Measurements from ENCODE around the gene DNAH17. TPM values are rescaled to one million over a fixed set of nuclear protein-coding genes. Genes with fewer than 3 reads are reported as not detected.

Gene DNAH17
- polyA plus RNA-seq, 4 donors, result 0.57 to 3.6 TPM; not detected in 2

GRCh38 chr17:78430892-78431691, 146.1 kb downstream of the DNAH17 start:
- H3K36me3 ChIP-seq (ENCODE audit: control insufficient read depth in 3 of 3, insufficient read depth in 2 of 3, low read depth in 1 of 3, low read length in 3 of 3), result peaks cover 3 to 36% (median 6%) of the 10 kb centered on the region in 3 donors
- H3K9me3 ChIP-seq (ENCODE audit: control insufficient read depth in 2 of 2, insufficient read depth in 1 of 2, low read depth in 1 of 2, low read length in 1 of 2), result no peaks in the 10 kb centered on the region
- WGBS, 3 donors, result 59 to 79% (median 73%) methylated on average over 20 of the region's 20 CpGs
- no peaks in the 10 kb centered on the region for H3K27me3 ChIP-seq (ENCODE audit: control insufficient read depth in 3 of 3, insufficient read depth in 3 of 3, low read length in 3 of 3)
- no peaks in the 10 kb centered on the region for H3K4me1 ChIP-seq (ENCODE audit: control insufficient read depth in 3 of 3, insufficient read depth in 2 of 3, low read depth in 1 of 3, low read length in 2 of 3)
- DNase-seq (no peak), FAIRE-seq (no peak)
- no peak overlapping the region for H3K27ac ChIP-seq (ENCODE audit: low read depth in 1 of 3, low read length in 2 of 3)
- H3K4me3 ChIP-seq (ENCODE audit: low read depth in 1 of 3, low read length in 3 of 3), result no peak overlapping the region

- Histone ChIP-seq H3K4me1 (ENCODE audit: control insufficient read depth in 3 of 3, insufficient read depth in 2 of 3, low read depth in 1 of 3, low read length in 2 of 3) (no peaks in the 10 kb centered on the region), H3K9me3 (ENCODE audit: control insufficient read depth in 2 of 2, insufficient read depth in 1 of 2, low read depth in 1 of 2, low read length in 1 of 2) (no peaks in the 10 kb centered on the region), H3K27ac (ENCODE audit: low read depth in 1 of 3, low read length in 2 of 3) (no peak overlapping the region), H3K27me3 (ENCODE audit: control insufficient read depth in 3 of 3, insufficient read depth in 3 of 3, low read length in 3 of 3) (no peaks in the 10 kb centered on the region), H3K36me3 (ENCODE audit: control insufficient read depth in 3 of 3, insufficient read depth in 2 of 3, low read depth in 1 of 3, low read length in 3 of 3) (peaks cover 3 to 49% (median 13%) of the 10 kb centered on the region in 3 donors), H3K4me3 (ENCODE audit: low read depth in 1 of 3, low read length in 3 of 3) (no peak overlapping the region)
- 82 to 85% (median 85%) methylated on average over 10 of the region's 10 CpGs for WGBS, 3 donors
- no peak for DNase-seq
- FAIRE-seq, result no peak
Observed at GRCh38 chr17:78429618-78429995, 147.6 kb downstream of the DNAH17 start.

GRCh38 chr17:78428836-78429617, 148.2 kb downstream of the DNAH17 start:
- H3K27me3 ChIP-seq (ENCODE audit: control insufficient read depth in 3 of 3, insufficient read depth in 3 of 3, low read length in 3 of 3), result no peaks in the 10 kb centered on the region
- no peak overlapping the region for H3K4me3 ChIP-seq (ENCODE audit: low read depth in 1 of 3, low read length in 3 of 3)
- H3K36me3 ChIP-seq (ENCODE audit: control insufficient read depth in 3 of 3, insufficient read depth in 2 of 3, low read depth in 1 of 3, low read length in 3 of 3), result peaks cover 6 to 54% (median 15%) of the 10 kb centered on the region in 3 donors
- H3K9me3 ChIP-seq (ENCODE audit: control insufficient read depth in 2 of 2, insufficient read depth in 1 of 2, low read depth in 1 of 2, low read length in 1 of 2), result no peaks in the 10 kb centered on the region
- no peak overlapping the region for H3K27ac ChIP-seq (ENCODE audit: low read depth in 1 of 3, low read length in 2 of 3)
- DNase-seq, result no peak
- 84 to 92% (median 91%) methylated on average over 24 of the region's 24 CpGs for WGBS, 3 donors
- H3K4me1 ChIP-seq (ENCODE audit: control insufficient read depth in 3 of 3, insufficient read depth in 2 of 3, low read depth in 1 of 3, low read length in 2 of 3), result no peaks in the 10 kb centered on the region
- no peak for FAIRE-seq

GRCh38 chr17:78428025-78428575, 149.1 kb downstream of the DNAH17 start:
- no peaks in the 10 kb centered on the region for H3K27me3 ChIP-seq (ENCODE audit: control insufficient read depth in 3 of 3, insufficient read depth in 3 of 3, low read length in 3 of 3)
- peaks cover 10 to 63% (median 19%) of the 10 kb centered on the region in 3 donors for H3K36me3 ChIP-seq (ENCODE audit: control insufficient read depth in 3 of 3, insufficient read depth in 2 of 3, low read depth in 1 of 3, low read length in 3 of 3)
- DNase-seq (no peak), FAIRE-seq (no peak)
- H3K4me3 ChIP-seq (ENCODE audit: low read depth in 1 of 3, low read length in 3 of 3), result no peak overlapping the region
- no peaks in the 10 kb centered on the region for H3K9me3 ChIP-seq (ENCODE audit: control insufficient read depth in 2 of 2, insufficient read depth in 1 of 2, low read depth in 1 of 2, low read length in 1 of 2)
- WGBS, 3 donors, result 87 to 92% (median 91%) methylated on average over 18 to 20 of the region's 20 CpGs
- H3K27ac ChIP-seq (ENCODE audit: low read depth in 1 of 3, low read length in 2 of 3), result no peak overlapping the region
- no peaks in the 10 kb centered on the region for H3K4me1 ChIP-seq (ENCODE audit: control insufficient read depth in 3 of 3, insufficient read depth in 2 of 3, low read depth in 1 of 3, low read length in 2 of 3)

- no peak overlapping the region for H3K27ac ChIP-seq (ENCODE audit: low read depth in 1 of 3, low read length in 2 of 3)
- WGBS, 3 donors, result 90 to 96% (median 96%) methylated on average over 11 of the region's 11 CpGs
- H3K9me3 ChIP-seq (ENCODE audit: control insufficient read depth in 2 of 2, insufficient read depth in 1 of 2, low read depth in 1 of 2, low read length in 1 of 2), result no peaks in the 10 kb centered on the region
- peaks cover 0 to 2% (median 0%) of the 10 kb centered on the region in 3 donors for H3K4me1 ChIP-seq (ENCODE audit: control insufficient read depth in 3 of 3, insufficient read depth in 2 of 3, low read depth in 1 of 3, low read length in 2 of 3)
- no peak for DNase-seq
- H3K4me3 ChIP-seq (ENCODE audit: low read depth in 1 of 3, low read length in 3 of 3), result no peak overlapping the region
- H3K27me3 ChIP-seq (ENCODE audit: control insufficient read depth in 3 of 3, insufficient read depth in 3 of 3, low read length in 3 of 3), result no peaks in the 10 kb centered on the region
- no peak for FAIRE-seq
- peaks cover 10 to 71% (median 19%) of the 10 kb centered on the region in 3 donors for H3K36me3 ChIP-seq (ENCODE audit: control insufficient read depth in 3 of 3, insufficient read depth in 2 of 3, low read depth in 1 of 3, low read length in 3 of 3)
Observed at GRCh38 chr17:78427140-78427539, 150.1 kb downstream of the DNAH17 start.

- H3K27me3 ChIP-seq (ENCODE audit: control insufficient read depth in 3 of 3, insufficient read depth in 3 of 3, low read length in 3 of 3), result no peaks in the 10 kb centered on the region
- H3K36me3 ChIP-seq (ENCODE audit: control insufficient read depth in 3 of 3, insufficient read depth in 2 of 3, low read depth in 1 of 3, low read length in 3 of 3), result peaks cover 10 to 77% (median 19%) of the 10 kb centered on the region in 3 donors
- 95 to 96% (median 96%) methylated on average over 22 of the region's 22 CpGs for WGBS, 3 donors
- no peaks in the 10 kb centered on the region for H3K9me3 ChIP-seq (ENCODE audit: control insufficient read depth in 2 of 2, insufficient read depth in 1 of 2, low read depth in 1 of 2, low read length in 1 of 2)
- DNase-seq, result no peak
- H3K4me1 ChIP-seq (ENCODE audit: control insufficient read depth in 3 of 3, insufficient read depth in 2 of 3, low read depth in 1 of 3, low read length in 2 of 3), result peaks cover 0 to 9% (median 2%) of the 10 kb centered on the region in 3 donors
- H3K27ac ChIP-seq (ENCODE audit: low read depth in 1 of 3, low read length in 2 of 3), result no peak overlapping the region
- H3K4me3 ChIP-seq (ENCODE audit: low read depth in 1 of 3, low read length in 3 of 3), result no peak overlapping the region
- FAIRE-seq, result no peak
Observed at GRCh38 chr17:78426293-78426879, 150.8 kb downstream of the DNAH17 start.

GRCh38 chr17:78425429-78425828, 151.8 kb downstream of the DNAH17 start:
- Histone ChIP-seq H3K27me3 (ENCODE audit: control insufficient read depth in 3 of 3, insufficient read depth in 3 of 3, low read length in 3 of 3) (no peaks in the 10 kb centered on the region), H3K9me3 (ENCODE audit: control insufficient read depth in 2 of 2, insufficient read depth in 1 of 2, low read depth in 1 of 2, low read length in 1 of 2) (no peaks in the 10 kb centered on the region), H3K27ac (ENCODE audit: low read depth in 1 of 3, low read length in 2 of 3) (no peak overlapping the region), H3K36me3 (ENCODE audit: control insufficient read depth in 3 of 3, insufficient read depth in 2 of 3, low read depth in 1 of 3, low read length in 3 of 3) (peaks cover 10 to 83% (median 19%) of the 10 kb centered on the region in 3 donors), H3K4me1 (ENCODE audit: control insufficient read depth in 3 of 3, insufficient read depth in 2 of 3, low read depth in 1 of 3, low read length in 2 of 3) (peaks cover 2 to 15% (median 2%) of the 10 kb centered on the region in 3 donors), H3K4me3 (ENCODE audit: low read depth in 1 of 3, low read length in 3 of 3) (no peak overlapping the region)
- FAIRE-seq (no peak), DNase-seq (no peak)
- 88 to 94% (median 90%) methylated on average over 15 to 17 of the region's 17 CpGs for WGBS, 3 donors

Data from small intestine (tissue), 7 donors.